HepG2 (cell line): Measurements from ENCODE around the gene TSPAN7. TPM values are rescaled to one million over a fixed set of nuclear protein-coding genes. Genes with fewer than 3 reads are reported as not detected.
A peak's percentile ranks its signal among the peaks of the same experiment; 100 is the strongest.

Experiments
- ATAC-seq: fragments of 200-7000 bp; cut with Tn5 transposase; 3 replicates; pipeline ENCODE4 v1.9.1; 2020; ENCODE audit warnings: mild to moderate bottlenecking, moderate library complexity
- BruUV-seq: library from RNA; stranded (reverse); fragments of 400-500 nt; replicated peaks from 2 replicates; lab custom pipeline; 2021; lab: Mats Ljungman, UMichigan
- CTCF ChIA-PET: fragments of 300-600 bp; formaldehyde crosslinking; extraction: SDS; loops from one replicate; lab custom pipeline; 2021; ENCODE audit warnings: low total read pairs, inconsistent platforms, low intra/inter-chr PET ratio; lab: Yijun Ruan, JAX
- POLR2A ChIA-PET: fragments of 350-600 bp; sonication (Branson Sonifier 250); formaldehyde crosslinking; loops from one replicate; lab custom pipeline; 2020; ENCODE audit warnings: antibody characterized with exemption, inconsistent platforms; lab: Yijun Ruan, JAX
- DNase-seq: peaks from one replicate; pipeline ENCODE4 v3.0.0-alpha.2; 2015; ENCODE audit warnings: low spot score
- FAIRE-seq: peaks from 3 replicates; lab custom pipeline; 2011; peaks lifted over from hg19 to GRCh38; lab: Jason Lieb, UNC
- H2AFZ ChIP-seq: one replicate; pipeline ENCODE4 v1.6.1; 2011; ENCODE audit warnings: low read length, inconsistent platforms
- H3K27ac ChIP-seq: fragments of 300-600 bp; 3 replicates; pipeline ENCODE4 v1.8.0; 2011; ENCODE audit warnings: mixed run types, mild to moderate bottlenecking, mixed read lengths, low read length, inconsistent platforms; ENCODE audit not compliant: insufficient read depth; ENCODE audit errors: extremely low read length
- H3K27me3 ChIP-seq, 2 experiments: fragments of 200-600 bp in 1 of 2; 2 replicates in 1 of 2; 3 replicates in 1 of 2; pipeline versions ENCODE4 v1.6.0 to v1.8.0; 2011; ENCODE audit warnings: low read length in 2 of 2, mild to moderate bottlenecking in 2 of 2, moderate library complexity in 2 of 2, inconsistent platforms in 1 of 2; ENCODE audit not compliant: insufficient read depth in 2 of 2, control insufficient read depth in 1 of 2
- H3K36me3 ChIP-seq, 2 experiments: fragments of 200-600 bp in 1 of 2; replicated peaks in 1 of 2; 2 replicates in 1 of 2; 3 replicates in 1 of 2; pipeline versions ENCODE4 v1.5.1 to v1.8.0; 2011; ENCODE audit warnings: low read length in 2 of 2, inconsistent platforms in 1 of 2; ENCODE audit not compliant: insufficient read depth in 2 of 2, control insufficient read depth in 1 of 2
- H3K4me1 ChIP-seq: 2 replicates; pipeline ENCODE4 v1.5.1; 2012; ENCODE audit warnings: low read length, inconsistent platforms; ENCODE audit not compliant: insufficient read depth
- H3K4me2 ChIP-seq: 2 replicates; pipeline ENCODE4 v1.6.0; 2011; ENCODE audit warnings: low read depth, low read length, inconsistent platforms
- H3K4me3 ChIP-seq, 3 experiments: fragments of 200-600 bp in 1 of 3; sonication (generic), shearing (Covaris generic) in 1 of 3; replicated peaks in 1 of 3; 2 replicates each; pipeline ENCODE4 v1.5.1; 2011 to 2016; ENCODE audit warnings: low read length in 3 of 3, inconsistent platforms in 2 of 3, low read depth in 2 of 3, mild to moderate bottlenecking in 2 of 3, control low read depth in 1 of 3, mixed read lengths in 1 of 3; ENCODE audit not compliant: insufficient read depth in 1 of 3
- H3K79me2 ChIP-seq: one replicate; pipeline ENCODE4 v1.6.1; 2011; ENCODE audit warnings: low read length, inconsistent platforms; ENCODE audit not compliant: insufficient read depth
- H3K9ac ChIP-seq: 2 replicates; pipeline ENCODE4 v1.6.0; 2011; ENCODE audit warnings: mild to moderate bottlenecking, low read depth, low read length, inconsistent platforms; ENCODE audit not compliant: insufficient read depth
- H3K9me3 ChIP-seq: 2 replicates; pipeline ENCODE4 v1.5.1; 2012; ENCODE audit warnings: mild to moderate bottlenecking, low read length
- H4K20me1 ChIP-seq: 2 replicates; pipeline ENCODE4 v1.6.0; 2011; ENCODE audit warnings: inconsistent platforms, mild to moderate bottlenecking, low read length, moderate library complexity; ENCODE audit not compliant: insufficient read depth
- CEBPB ChIP-seq: IDR thresholded peaks from 2 replicates; pipeline ENCODE4 v1.6.1; 2011; ENCODE audit warnings: low read depth, low read length, improper control_type of control experiment, borderline replicate concordance
- CEBPG ChIP-seq: IDR thresholded peaks from 2 replicates; pipeline ENCODE4 v1.6.1; 2016
- HNF4A ChIP-seq: sonication (generic); formaldehyde crosslinking; IDR thresholded peaks from 2 replicates; pipeline ENCODE4 v1.4.0; 2020; ENCODE audit warnings: missing genetic modification reagents
- HOXA5 ChIP-seq: sonication (generic); formaldehyde crosslinking; IDR thresholded peaks from 2 replicates; pipeline ENCODE4 v1.4.0; 2020; ENCODE audit warnings: missing genetic modification reagents
- LCORL ChIP-seq, 2 experiments: fragments of 450-650 bp in 1 of 2; sonication (generic) in 1 of 2; formaldehyde crosslinking in 1 of 2; IDR thresholded peaks; 2 replicates each; pipeline versions ENCODE4 v1.5.0 to v1.6.1; 2017 to 2020; ENCODE audit warnings: antibody characterized with exemption in 1 of 2, missing genetic modification reagents in 1 of 2
- NCOA2 ChIP-seq: sonication (generic); formaldehyde crosslinking; IDR thresholded peaks from 2 replicates; pipeline ENCODE4 v1.8.0; 2022; ENCODE audit warnings: inconsistent platforms
- RXRA ChIP-seq: sonication (generic); formaldehyde crosslinking; IDR thresholded peaks from 2 replicates; pipeline ENCODE4 v1.5.1; 2020; ENCODE audit warnings: missing genetic modification reagents
- SP5 ChIP-seq: IDR thresholded peaks from 2 replicates; pipeline ENCODE4 v1.6.1; 2016; ENCODE audit warnings: low read depth, borderline replicate concordance
- ZNF282 ChIP-seq: fragments of 450-650 bp; IDR thresholded peaks from 2 replicates; pipeline ENCODE4 v1.6.1; 2018; ENCODE audit not compliant: partially characterized antibody
- ZNF652 ChIP-seq: IDR thresholded peaks from 2 replicates; pipeline ENCODE4 v1.6.1; 2016; ENCODE audit warnings: low read depth, borderline replicate concordance
- ZNF703 ChIP-seq: sonication (generic); formaldehyde crosslinking; IDR thresholded peaks from 2 replicates; pipeline ENCODE4 v1.5.1; 2020; ENCODE audit warnings: missing genetic modification reagents, mild to moderate bottlenecking, moderate library complexity, borderline replicate concordance
- WGBS: methylation state at CpG from one replicate; pipeline ENCODE4 v1.1.6; 2017; ENCODE audit warnings: low lambda C conversion rate; 5-methylcytosine and 5-hydroxymethylcytosine counted together
- in situ Hi-C: cut with HindIII; loops from 2 replicates; pipeline ENCODE4 v1.10.0; 2017; ENCODE audit warnings: low pct_unique_long_range_greater_than_20kb; ENCODE audit not compliant: extremely low pct_ligation_motif_present
- intact Hi-C: fragments of 100-400 bp; cut with micrococcal nuclease; formaldehyde crosslinking; loops from one replicate; pipeline ENCODE4 v1.10.0; 2022; ENCODE audit not compliant: unreplicated experiment
- polyA plus RNA-seq, 8 experiments: library from polyadenylated mRNA; depleted of rRNA in 3 of 8; stranded (reverse) in 7 of 8; unstranded in 1 of 8; fragments of >200 nt; fragmentation: Illumina TruSeq in 4 of 8; extraction: Trizol in 4 of 8; gene quantifications; 2 replicates each; pipeline versions ENCODE4 v1.2.1 to v1.2.3, GENCODE V29; 2011 to 2016; ENCODE audit warnings: low read depth in 4 of 8, missing spikeins in 1 of 8, mixed read lengths in 1 of 8; ENCODE audit not compliant: insufficient read depth in 1 of 8
- total RNA-seq, 5 experiments: library from RNA; depleted of rRNA; stranded (reverse); fragments of >200 nt; fragmentation: Illumina TruSeq; extraction: Trizol; gene quantifications; 2 replicates each; pipeline ENCODE4 v1.2.3, GENCODE V29; 2016; ENCODE audit warnings: low read depth in 1 of 5
- TF ChIP-seq, protein P1 (sequence below): sonication (generic); formaldehyde crosslinking; conservative IDR thresholded peaks from 2 replicates; pipeline ENCODE4 v1.4.0; 2020; ENCODE audit warnings: missing genetic modification reagents
- TF ChIP-seq, protein P2 (sequence below): sonication (generic); formaldehyde crosslinking; conservative IDR thresholded peaks from 2 replicates; pipeline ENCODE4 v1.8.0; 2022; ENCODE audit warnings: low read depth, missing genetic modification reagents
- TF ChIP-seq, protein P3 (sequence below), 2 experiments: fragments of 450-650 bp in 1 of 2; sonication (generic) in 1 of 2; formaldehyde crosslinking; IDR thresholded peaks; 2 replicates each; pipeline versions ENCODE4 v1.5.0 to v1.8.0; 2020 to 2022; ENCODE audit warnings: mild to moderate bottlenecking in 1 of 2, missing genetic modification reagents in 1 of 2
- TF ChIP-seq, protein P4 (sequence below): sonication (generic); formaldehyde crosslinking; IDR thresholded peaks from 2 replicates; pipeline ENCODE4 v1.4.0; 2020; ENCODE audit warnings: missing genetic modification reagents
- TF ChIP-seq, protein P5 (sequence below): sonication (generic); formaldehyde crosslinking; IDR thresholded peaks from 2 replicates; pipeline ENCODE4 v1.5.1; 2020; ENCODE audit warnings: mild to moderate bottlenecking, missing genetic modification reagents, moderate library complexity

Gene TSPAN7
- total and polyA plus RNA-seq, 2 of the 13 experiments (the other 11 are each of a cell fraction or from before 2014, with no cell fraction given) = 21.4 to 47.1 TPM

DNA sequence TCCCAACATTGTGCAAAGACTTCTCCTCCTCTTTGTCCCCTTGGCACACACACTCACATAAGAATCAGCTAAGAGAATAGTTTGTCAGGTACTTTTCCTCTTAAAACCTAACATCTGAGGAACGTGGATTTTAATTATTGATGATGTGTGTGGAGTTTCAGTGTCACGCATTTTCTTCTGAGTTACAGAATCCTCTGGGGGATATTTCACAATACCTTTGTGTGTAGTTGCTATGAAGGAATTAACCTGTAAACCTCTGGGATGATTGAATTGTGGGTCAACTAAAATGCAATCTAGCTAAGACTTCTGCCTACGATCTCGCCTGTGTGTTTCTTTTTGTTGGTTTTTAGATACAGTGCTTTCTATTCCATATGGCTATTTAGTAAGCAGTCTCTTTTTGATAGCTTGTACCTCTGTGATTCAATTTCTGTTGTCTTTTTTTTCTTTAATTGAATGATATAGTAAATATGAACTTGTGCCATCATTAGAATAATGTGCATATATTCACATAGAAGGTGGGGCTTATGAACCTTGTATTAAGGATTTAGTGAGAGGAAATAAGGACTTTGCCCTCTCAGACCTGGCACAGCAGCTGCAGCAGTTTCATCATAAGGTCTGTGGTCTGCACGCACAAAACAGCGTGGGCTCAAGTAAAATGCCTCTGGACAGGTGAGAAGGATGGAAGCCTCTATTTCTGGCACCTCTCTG, 99.2 kb downstream of the TSPAN7 start:
- no peak for TF ChIP-seq ZNF703 (CRISPR knock-in tag)
- TF ChIP-seq ZNF282 = no peak
- no peak for TF ChIP-seq HOXA5
- TF ChIP-seq ZNF652 (CRISPR knock-in tag) = 0 out of 2 replicates have a peak, but pooled peaks have one; percentile 18
- TF ChIP-seq LCORL (IDR thresholded peaks at IDR 0.05) = no peak
- TF ChIP-seq LCORL (CRISPR knock-in tag; IDR thresholded peaks at IDR 0.05) = no peak
- TF ChIP-seq CEBPB = peak; percentile 72
- peak; percentile 63 for TF ChIP-seq HNF4A (CRISPR knock-in tag)
- TF ChIP-seq, protein P1, sequence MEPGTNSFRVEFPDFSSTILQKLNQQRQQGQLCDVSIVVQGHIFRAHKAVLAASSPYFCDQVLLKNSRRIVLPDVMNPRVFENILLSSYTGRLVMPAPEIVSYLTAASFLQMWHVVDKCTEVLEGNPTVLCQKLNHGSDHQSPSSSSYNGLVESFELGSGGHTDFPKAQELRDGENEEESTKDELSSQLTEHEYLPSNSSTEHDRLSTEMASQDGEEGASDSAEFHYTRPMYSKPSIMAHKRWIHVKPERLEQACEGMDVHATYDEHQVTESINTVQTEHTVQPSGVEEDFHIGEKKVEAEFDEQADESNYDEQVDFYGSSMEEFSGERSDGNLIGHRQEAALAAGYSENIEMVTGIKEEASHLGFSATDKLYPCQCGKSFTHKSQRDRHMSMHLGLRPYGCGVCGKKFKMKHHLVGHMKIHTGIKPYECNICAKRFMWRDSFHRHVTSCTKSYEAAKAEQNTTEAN (CRISPR knock-in tag) = no peak
- TF ChIP-seq, protein P2, sequence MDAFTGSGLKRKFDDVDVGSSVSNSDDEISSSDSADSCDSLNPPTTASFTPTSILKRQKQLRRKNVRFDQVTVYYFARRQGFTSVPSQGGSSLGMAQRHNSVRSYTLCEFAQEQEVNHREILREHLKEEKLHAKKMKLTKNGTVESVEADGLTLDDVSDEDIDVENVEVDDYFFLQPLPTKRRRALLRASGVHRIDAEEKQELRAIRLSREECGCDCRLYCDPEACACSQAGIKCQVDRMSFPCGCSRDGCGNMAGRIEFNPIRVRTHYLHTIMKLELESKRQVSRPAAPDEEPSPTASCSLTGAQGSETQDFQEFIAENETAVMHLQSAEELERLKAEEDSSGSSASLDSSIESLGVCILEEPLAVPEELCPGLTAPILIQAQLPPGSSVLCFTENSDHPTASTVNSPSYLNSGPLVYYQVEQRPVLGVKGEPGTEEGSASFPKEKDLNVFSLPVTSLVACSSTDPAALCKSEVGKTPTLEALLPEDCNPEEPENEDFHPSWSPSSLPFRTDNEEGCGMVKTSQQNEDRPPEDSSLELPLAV = no peak
- peak; percentile 36 for TF ChIP-seq CEBPG (CRISPR knock-in tag)
- TF ChIP-seq RXRA (CRISPR knock-in tag) = no peak
- no peak for TF ChIP-seq SP5
- TF ChIP-seq, protein P3, sequence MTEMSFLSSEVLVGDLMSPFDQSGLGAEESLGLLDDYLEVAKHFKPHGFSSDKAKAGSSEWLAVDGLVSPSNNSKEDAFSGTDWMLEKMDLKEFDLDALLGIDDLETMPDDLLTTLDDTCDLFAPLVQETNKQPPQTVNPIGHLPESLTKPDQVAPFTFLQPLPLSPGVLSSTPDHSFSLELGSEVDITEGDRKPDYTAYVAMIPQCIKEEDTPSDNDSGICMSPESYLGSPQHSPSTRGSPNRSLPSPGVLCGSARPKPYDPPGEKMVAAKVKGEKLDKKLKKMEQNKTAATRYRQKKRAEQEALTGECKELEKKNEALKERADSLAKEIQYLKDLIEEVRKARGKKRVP (CRISPR knock-in tag; IDR thresholded peaks at IDR 0.05) = 0 out of 4 replicates have a peak, but pooled peaks of 1 of the 2 experiments have one; percentile 34
- TF ChIP-seq, protein P4, sequence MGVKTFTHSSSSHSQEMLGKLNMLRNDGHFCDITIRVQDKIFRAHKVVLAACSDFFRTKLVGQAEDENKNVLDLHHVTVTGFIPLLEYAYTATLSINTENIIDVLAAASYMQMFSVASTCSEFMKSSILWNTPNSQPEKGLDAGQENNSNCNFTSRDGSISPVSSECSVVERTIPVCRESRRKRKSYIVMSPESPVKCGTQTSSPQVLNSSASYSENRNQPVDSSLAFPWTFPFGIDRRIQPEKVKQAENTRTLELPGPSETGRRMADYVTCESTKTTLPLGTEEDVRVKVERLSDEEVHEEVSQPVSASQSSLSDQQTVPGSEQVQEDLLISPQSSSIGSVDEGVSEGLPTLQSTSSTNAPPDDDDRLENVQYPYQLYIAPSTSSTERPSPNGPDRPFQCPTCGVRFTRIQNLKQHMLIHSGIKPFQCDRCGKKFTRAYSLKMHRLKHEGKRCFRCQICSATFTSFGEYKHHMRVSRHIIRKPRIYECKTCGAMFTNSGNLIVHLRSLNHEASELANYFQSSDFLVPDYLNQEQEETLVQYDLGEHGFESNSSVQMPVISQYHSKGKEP = no peak
- no peak for TF ChIP-seq NCOA2
- TF ChIP-seq, protein P5, sequence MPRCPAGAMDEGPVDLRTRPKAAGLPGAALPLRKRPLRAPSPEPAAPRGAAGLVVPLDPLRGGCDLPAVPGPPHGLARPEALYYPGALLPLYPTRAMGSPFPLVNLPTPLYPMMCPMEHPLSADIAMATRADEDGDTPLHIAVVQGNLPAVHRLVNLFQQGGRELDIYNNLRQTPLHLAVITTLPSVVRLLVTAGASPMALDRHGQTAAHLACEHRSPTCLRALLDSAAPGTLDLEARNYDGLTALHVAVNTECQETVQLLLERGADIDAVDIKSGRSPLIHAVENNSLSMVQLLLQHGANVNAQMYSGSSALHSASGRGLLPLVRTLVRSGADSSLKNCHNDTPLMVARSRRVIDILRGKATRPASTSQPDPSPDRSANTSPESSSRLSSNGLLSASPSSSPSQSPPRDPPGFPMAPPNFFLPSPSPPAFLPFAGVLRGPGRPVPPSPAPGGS = no peak
- CTCF ChIA-PET = no interaction called here
- Histone ChIP-seq H3K36me3 (no peaks in the 10 kb centered on the region), H3K9ac (no peak overlapping the region), H3K9me3 (no peaks in the 10 kb centered on the region), H3K4me3 (no peak overlapping the region), H3K4me1 (peaks cover 27% of the 10 kb centered on the region), H4K20me1 (no peaks in the 10 kb centered on the region), H2AFZ (no peak overlapping the region), H3K27ac (peak overlapping the region; percentile 33), H3K79me2 (no peaks in the 10 kb centered on the region), H3K27me3 (no peaks in the 10 kb centered on the region), H3K4me2 (no peak overlapping the region)
- intact Hi-C loops = no loop called here
- POLR2A ChIA-PET = no interaction called here
- ATAC-seq (peak; percentile 44; the same call in 1 of the 3 replicates), DNase-seq (peak; percentile 12), FAIRE-seq (peak; percentile 58)
- in situ Hi-C loops = no loop called here
- 53% methylated on average over 4 of the region's 6 CpGs for WGBS
- BruUV-seq = no TSS peak
